ENCODE measurements around the gene RPEL1.
A peak's percentile ranks its signal among the peaks of the same experiment; 100 is the strongest.

The RPEL1 gene

DNA sequence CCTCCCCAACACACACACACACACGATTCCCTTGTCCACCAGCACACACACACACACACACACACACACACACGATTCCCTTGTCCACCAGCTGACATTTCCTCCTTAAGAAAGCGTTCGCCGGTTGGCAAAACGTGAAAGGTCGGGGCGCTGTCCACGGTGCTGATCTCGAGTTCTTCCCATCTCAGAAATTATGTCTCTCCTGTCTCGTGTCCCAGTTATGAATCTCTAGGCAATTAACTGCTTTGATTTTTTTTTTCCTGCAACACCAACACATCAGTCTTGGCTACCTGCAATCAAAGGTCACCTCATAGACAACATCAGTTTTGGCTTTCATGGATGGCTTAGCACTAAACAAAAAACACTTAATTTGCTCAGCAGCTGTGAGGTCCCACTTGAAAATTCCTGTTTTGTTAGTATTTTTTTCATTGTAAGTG is 33.2 kb downstream of the RPEL1 start:
- CTCF ChIA-PET: interaction anchor here (0.6 to 1.0 kb wide), 4 partner anchors 10 to 373 kb away, joined by 3 to 5 read pairs (median 4); partner anchors contain the start of gene CNNM2
- TF ChIP-seq, protein P1, sequence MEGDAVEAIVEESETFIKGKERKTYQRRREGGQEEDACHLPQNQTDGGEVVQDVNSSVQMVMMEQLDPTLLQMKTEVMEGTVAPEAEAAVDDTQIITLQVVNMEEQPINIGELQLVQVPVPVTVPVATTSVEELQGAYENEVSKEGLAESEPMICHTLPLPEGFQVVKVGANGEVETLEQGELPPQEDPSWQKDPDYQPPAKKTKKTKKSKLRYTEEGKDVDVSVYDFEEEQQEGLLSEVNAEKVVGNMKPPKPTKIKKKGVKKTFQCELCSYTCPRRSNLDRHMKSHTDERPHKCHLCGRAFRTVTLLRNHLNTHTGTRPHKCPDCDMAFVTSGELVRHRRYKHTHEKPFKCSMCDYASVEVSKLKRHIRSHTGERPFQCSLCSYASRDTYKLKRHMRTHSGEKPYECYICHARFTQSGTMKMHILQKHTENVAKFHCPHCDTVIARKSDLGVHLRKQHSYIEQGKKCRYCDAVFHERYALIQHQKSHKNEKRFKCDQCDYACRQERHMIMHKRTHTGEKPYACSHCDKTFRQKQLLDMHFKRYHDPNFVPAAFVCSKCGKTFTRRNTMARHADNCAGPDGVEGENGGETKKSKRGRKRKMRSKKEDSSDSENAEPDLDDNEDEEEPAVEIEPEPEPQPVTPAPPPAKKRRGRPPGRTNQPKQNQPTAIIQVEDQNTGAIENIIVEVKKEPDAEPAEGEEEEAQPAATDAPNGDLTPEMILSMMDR (conservative IDR thresholded peaks at IDR 0.05; ENCODE audit: low read depth): no peak
- no peak overlapping the region for H3K27ac ChIP-seq
- peak; percentile 48 for DNase-seq (ENCODE audit: low spot score)
- POLR2A ChIA-PET (ENCODE audit: low non-redundant PET): interaction anchor here (0.6 kb wide), 1 partner anchor 570 kb away, joined by 3 read pairs; no protein-coding TSS in a partner anchor

DNA sequence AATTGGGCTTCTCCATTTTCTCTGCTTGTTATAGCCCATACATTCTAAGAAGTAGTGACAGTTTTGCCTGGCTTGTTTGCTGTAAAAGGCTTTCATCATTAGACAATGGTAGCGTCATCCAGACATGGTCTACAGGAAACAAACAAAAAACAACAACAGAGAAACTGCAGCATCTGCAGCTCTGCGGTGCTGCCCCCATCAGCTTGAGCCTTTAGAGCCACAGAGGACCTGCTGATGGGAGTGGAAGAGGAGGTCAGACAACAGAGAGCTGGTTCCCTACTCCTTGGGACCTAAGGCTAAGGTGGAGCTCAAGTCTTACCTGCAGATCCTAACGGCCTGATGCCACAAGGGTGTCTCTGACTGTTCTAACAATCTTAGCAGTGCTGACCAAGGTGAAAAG is 34.3 kb downstream of the RPEL1 start:
- TF ChIP-seq, protein P1 (conservative IDR thresholded peaks at IDR 0.05; ENCODE audit: low read depth): no peak
- H3K27ac ChIP-seq: no peak overlapping the region
- DNase-seq (ENCODE audit: low spot score): no peak
- ChIA-PET CTCF (interaction anchor here (0.6 to 0.7 kb wide), 2 partner anchors 38 to 91 kb away, joined by 3 read pairs; no protein-coding TSS in a partner anchor), POLR2A (ENCODE audit: low non-redundant PET) (no interaction called here)

DNA sequence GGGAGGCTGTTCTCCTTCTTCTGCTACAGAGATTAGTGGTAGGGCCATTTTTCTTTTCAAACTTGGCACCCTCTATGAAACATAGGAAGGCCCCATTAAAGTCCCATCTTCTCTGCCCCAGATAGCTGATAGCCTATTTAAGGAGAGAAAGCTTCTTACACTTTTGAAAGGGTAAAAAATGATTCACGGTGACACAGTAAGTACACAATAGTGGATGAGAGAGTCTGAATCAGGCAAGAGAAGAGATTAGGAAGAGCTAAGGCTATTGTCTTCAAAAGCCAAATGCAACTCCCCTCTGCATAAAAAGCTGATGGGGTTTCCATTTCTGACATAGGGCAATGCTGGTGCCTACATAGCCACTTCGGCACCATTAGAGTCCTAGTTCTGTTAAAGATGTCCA is 34.8 kb downstream of the RPEL1 start:
- POLR2A ChIA-PET (ENCODE audit: low non-redundant PET): no interaction called here
- TF ChIP-seq, protein P1 (conservative IDR thresholded peaks at IDR 0.05; ENCODE audit: low read depth): no peak
- CTCF ChIA-PET: interaction anchor here (0.6 kb wide), 1 partner anchor 38 kb away, joined by 3 read pairs; no protein-coding TSS in a partner anchor
- DNase-seq (ENCODE audit: low spot score): no peak
- H3K27ac ChIP-seq: no peak overlapping the region

DNA sequence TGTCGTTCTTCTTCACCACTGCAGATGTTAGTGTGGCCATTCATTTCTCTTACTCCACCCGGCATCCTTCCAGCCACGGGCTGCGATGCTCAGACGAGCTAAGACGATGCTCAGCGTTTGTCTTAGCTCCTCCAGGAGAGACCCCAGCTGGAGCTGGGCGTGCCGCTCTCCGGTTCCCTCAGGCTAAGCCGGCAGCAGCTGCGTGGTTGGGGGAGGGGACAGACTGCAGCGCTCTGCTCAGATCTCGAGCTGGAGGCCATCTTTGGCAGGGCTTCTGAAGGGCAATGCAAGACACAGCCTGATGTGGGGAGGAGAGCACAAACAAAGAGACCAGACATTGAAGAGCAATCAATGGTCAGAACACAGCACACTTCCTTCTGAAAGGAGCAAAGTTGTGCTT is 36.1 kb downstream of the RPEL1 start:
- TF ChIP-seq, protein P1 (conservative IDR thresholded peaks at IDR 0.05; ENCODE audit: low read depth): no peak
- CTCF ChIA-PET: no interaction called here
- H3K27ac ChIP-seq: no peak overlapping the region
- POLR2A ChIA-PET (ENCODE audit: low non-redundant PET): no interaction called here
- DNase-seq (ENCODE audit: low spot score): no peak

DNA sequence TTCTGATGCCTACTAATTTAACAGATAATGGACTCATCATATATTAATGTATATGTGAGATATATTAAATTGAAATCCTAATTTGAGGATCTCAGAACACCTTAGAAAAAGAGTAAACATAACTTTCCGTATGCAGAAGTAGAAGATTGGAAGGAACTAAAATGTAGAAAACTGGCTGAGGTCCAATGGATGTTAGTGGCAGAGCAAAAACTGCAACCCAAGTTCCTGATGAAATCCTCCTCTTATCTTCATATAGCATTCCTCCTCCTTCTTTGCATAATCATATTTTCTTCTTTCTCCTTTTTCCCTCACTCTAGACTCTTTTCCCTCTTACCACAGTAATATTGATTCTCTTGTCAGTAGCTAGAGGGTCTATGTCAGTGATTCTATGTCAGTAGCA is 37.3 kb downstream of the RPEL1 start:
- ChIA-PET CTCF (no interaction called here), POLR2A (ENCODE audit: low non-redundant PET) (no interaction called here)
- no peak for DNase-seq (ENCODE audit: low spot score)
- TF ChIP-seq, protein P1 (conservative IDR thresholded peaks at IDR 0.05; ENCODE audit: low read depth): no peak
- H3K27ac ChIP-seq: no peak overlapping the region

DNA sequence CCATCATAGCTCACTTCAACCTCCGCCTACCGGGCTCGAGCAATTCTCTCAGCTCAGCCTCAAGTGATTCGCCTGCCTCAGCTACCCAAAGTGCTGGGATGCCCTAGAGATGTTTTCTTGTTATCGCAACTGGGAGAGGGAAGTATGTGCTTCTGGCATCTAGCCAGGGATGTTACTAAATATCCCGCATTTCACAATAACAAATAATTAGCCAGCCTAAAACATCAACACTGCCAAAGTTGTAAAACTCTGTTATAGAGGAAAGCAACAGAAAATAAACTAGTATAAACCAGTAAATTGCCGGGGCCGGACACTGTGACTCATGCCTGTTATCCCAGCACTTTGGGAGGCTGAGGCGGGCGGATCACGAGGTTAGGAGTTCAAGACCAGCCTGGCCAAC is 38.5 kb downstream of the RPEL1 start:
- H3K27ac ChIP-seq: peak overlapping the region; percentile 63
- ChIA-PET CTCF (no interaction called here), POLR2A (ENCODE audit: low non-redundant PET) (no interaction called here)
- DNase-seq (ENCODE audit: low spot score): peak; percentile 68
- TF ChIP-seq, protein P1 (conservative IDR thresholded peaks at IDR 0.05; ENCODE audit: low read depth): no peak
